ENCODE data around the gene EHBP1L1. TPM values are rescaled to one million over a fixed set of nuclear protein-coding genes. Genes with fewer than 3 reads are reported as not detected.

The EHBP1L1 gene
- polyA plus RNA-seq, 1 donor (not counting 4 experiments of a cell fraction or from before 2014, with no cell fraction given), result 10.4 TPM

DNA sequence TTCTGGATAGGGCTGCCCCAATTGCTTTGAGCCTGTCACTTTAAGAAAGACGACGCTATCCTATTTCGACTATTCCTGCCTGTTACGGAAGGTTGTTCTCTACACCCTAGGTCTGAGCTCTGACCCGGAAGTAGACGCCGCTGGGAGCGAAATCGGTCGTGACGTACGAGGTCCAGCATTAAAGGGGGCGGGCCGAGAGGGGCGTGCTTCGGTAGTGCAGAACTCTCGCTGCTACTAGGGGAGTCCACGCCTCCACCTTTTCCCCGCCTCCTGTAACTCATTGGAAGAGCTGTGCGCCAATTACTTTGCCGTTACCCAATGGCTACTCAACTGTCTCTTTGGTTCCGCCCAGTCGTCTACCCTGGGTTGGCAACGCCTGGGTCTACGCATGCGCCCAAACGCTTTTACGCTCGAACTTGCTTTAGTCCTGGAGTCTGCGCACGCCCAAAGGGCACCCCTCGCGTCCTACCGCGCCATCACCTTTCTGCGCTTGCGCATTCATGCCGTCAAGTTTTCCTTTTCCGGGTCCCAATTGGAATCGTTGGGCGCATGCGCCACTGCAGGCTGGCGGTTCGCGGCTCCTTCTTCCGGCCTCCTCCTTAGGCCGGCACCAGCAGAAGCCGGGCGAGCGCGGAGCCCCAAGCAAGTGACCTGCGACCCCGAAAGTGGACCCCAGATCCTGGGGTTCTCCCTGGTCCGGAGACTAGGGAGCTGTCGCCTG, 39.5 kb downstream of the EHBP1L1 start, which contains the start of gene PCNX3:
Gene PCNX3 (plus strand): TSS at position 548 of the 721 bp plus-strand sequence. CDS start 536 bp downstream, outside the sequence.
- Histone ChIP-seq H3K9me1 (ENCODE audit: control insufficient read depth, extremely low read depth, insufficient read depth, low read length) (no peaks in the 10 kb centered on the region), H3K4me1 (ENCODE audit: control insufficient read depth, extremely low read depth, insufficient read depth, low read length) (peaks cover 25% of the 10 kb centered on the region), H3K27me3 (ENCODE audit: control insufficient read depth, extremely low read depth, insufficient read depth, low read length) (no peaks in the 10 kb centered on the region), H4K20me1 (ENCODE audit: control insufficient read depth, extremely low read depth, insufficient read depth, low read length) (no peaks in the 10 kb centered on the region), H3K4me2 (ENCODE audit: control insufficient read depth, extremely low read depth, insufficient read depth, low read depth, low read length) (peak within 1 kb of the TSS; percentile 88), H3K27ac (ENCODE audit: control insufficient read depth, insufficient read depth, low read length) (peak within 1 kb of the TSS; percentile 99), H2AFZ (ENCODE audit: control insufficient read depth, low read length) (peak within 1 kb of the TSS; percentile 52), H3K9ac (ENCODE audit: control insufficient read depth, extremely low read depth, insufficient read depth, low read length) (peak within 1 kb of the TSS; percentile 99), H3K4me3 (ENCODE audit: control insufficient read depth in 2 of 3, extremely low read depth in 1 of 3, insufficient read depth in 2 of 3, low read depth in 1 of 3, low read length in 3 of 3) (peak within 1 kb of the TSS; percentile 85 to 96 (median 93)), H3K9me3 (ENCODE audit: control insufficient read depth, low read depth, low read length) (no peaks in the 10 kb centered on the region), H3K79me2 (ENCODE audit: control insufficient read depth, insufficient read depth, low read length) (peaks cover 81% of the 10 kb centered on the region), H3K36me3 (ENCODE audit: control insufficient read depth in 2 of 2, extremely low read depth in 1 of 2, insufficient read depth in 2 of 2, low read length in 2 of 2) (peaks cover 29 to 43% of the 10 kb centered on the region in 2 experiments)
- DNase-seq (ENCODE audit: low read depth, low spot score) (peak; percentile 100), FAIRE-seq (peak; percentile 97)
- TF ChIP-seq EZH2 (IDR thresholded peaks at IDR 0.05; ENCODE audit: low read length) (no peak), CTCF (optimal IDR thresholded peaks at IDR 0.05 in 1 of 3, IDR thresholded peaks at IDR 0.05 in 1 of 3, conservative IDR thresholded peaks at IDR 0.05 in 1 of 3; ENCODE audit: extremely low read depth in 1 of 3, insufficient read depth in 2 of 3, low read length in 3 of 3) (no peak)
- dilution Hi-C loops (cut with MboI; ENCODE audit: extremely low pct_ligation_motif_present, low sequenced_read_pairs), result no loop called here

- H3K4me3 ChIP-seq (ENCODE audit: control insufficient read depth in 2 of 3, extremely low read depth in 1 of 3, insufficient read depth in 2 of 3, low read depth in 1 of 3, low read length in 3 of 3), result peak overlapping the region; percentile 38 to 85 (median 81)
- H3K36me3 ChIP-seq (ENCODE audit: control insufficient read depth in 2 of 2, extremely low read depth in 1 of 2, insufficient read depth in 2 of 2, low read length in 2 of 2), result peaks cover 35 to 44% of the 10 kb centered on the region in 2 experiments
- H3K27ac ChIP-seq (ENCODE audit: control insufficient read depth, insufficient read depth, low read length), result peak overlapping the region; percentile 80
- no peak for DNase-seq (ENCODE audit: low read depth, low spot score)
- TF ChIP-seq CTCF (optimal IDR thresholded peaks at IDR 0.05 in 1 of 3, IDR thresholded peaks at IDR 0.05 in 1 of 3, conservative IDR thresholded peaks at IDR 0.05 in 1 of 3; ENCODE audit: extremely low read depth in 1 of 3, insufficient read depth in 2 of 3, low read length in 3 of 3) (no peak), EZH2 (IDR thresholded peaks at IDR 0.05; ENCODE audit: low read length) (no peak)
- no peaks in the 10 kb centered on the region for H3K9me3 ChIP-seq (ENCODE audit: control insufficient read depth, low read depth, low read length)
- H4K20me1 ChIP-seq (ENCODE audit: control insufficient read depth, extremely low read depth, insufficient read depth, low read length), result no peaks in the 10 kb centered on the region
- dilution Hi-C loops (cut with MboI; ENCODE audit: extremely low pct_ligation_motif_present, low sequenced_read_pairs), result no loop called here
- H3K79me2 ChIP-seq (ENCODE audit: control insufficient read depth, insufficient read depth, low read length), result peaks cover 76% of the 10 kb centered on the region
- no peaks in the 10 kb centered on the region for H3K9me1 ChIP-seq (ENCODE audit: control insufficient read depth, extremely low read depth, insufficient read depth, low read length)
- H2AFZ ChIP-seq (ENCODE audit: control insufficient read depth, low read length), result peak overlapping the region; percentile 43
- H3K4me2 ChIP-seq (ENCODE audit: control insufficient read depth, extremely low read depth, insufficient read depth, low read depth, low read length), result peak overlapping the region; percentile 47
- FAIRE-seq, result no peak
- no peaks in the 10 kb centered on the region for H3K27me3 ChIP-seq (ENCODE audit: control insufficient read depth, extremely low read depth, insufficient read depth, low read length)
- H3K9ac ChIP-seq (ENCODE audit: control insufficient read depth, extremely low read depth, insufficient read depth, low read length), result peak overlapping the region; percentile 86
- H3K4me1 ChIP-seq (ENCODE audit: control insufficient read depth, extremely low read depth, insufficient read depth, low read length), result peaks cover 25% of the 10 kb centered on the region
Measured at GRCh38 chr11:65615950-65616574, 40.2 kb downstream of the EHBP1L1 start.
